Fibroblast of gingiva (primary cell): ENCODE measurements around the gene CMC2.

Experiments used
- DNase-seq: peaks from one replicate; pipeline ENCODE4 v3.0.0-alpha.2; 2011; ENCODE audit warnings: low read depth

Gene CMC2

DNA sequence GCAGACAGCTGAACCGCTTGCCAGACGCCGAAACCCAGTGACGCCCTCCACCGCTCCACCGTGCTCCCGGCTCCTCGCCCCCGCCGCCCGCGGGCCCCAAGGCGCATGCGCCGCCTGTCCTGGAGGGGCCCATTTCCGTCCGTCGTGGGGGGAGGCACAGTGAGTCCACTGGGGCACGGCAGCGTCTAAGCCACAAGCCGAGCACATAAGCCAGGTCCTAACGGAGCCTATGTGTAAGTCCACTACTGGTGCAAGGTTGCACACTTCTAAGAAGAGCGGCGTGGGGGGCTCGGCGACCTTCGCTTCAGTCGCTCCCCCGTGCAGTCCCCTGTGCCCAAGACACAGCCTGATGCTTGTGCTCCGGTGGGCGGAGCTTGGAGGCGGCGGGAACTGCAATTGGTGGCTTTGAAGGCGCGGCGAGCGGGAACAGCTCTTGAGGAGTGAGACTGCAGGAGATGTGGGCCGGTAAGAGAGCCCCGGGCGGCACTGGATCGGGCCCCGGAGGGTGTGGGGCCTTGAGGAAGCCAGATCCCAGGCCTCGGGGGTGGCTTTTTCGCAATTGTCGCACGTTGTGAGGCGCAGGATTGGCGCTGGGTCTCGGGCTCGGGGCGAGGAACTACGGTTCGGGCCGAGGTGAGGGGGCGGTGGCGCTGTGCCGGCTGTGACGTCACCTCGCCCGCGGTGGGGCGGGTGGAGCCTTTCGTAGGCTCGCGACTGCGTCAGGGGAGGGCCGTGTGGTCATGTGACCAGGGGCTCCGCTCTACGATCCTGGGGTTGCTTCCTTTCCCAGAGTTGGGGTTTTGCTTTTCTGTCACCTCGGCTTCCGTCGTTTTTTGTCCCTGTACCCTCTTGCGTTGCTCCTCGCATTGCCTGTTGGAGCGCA is at the start of gene CMC2, which contains the start of gene CENPN:
Gene CMC2 (minus strand): TSS at position 73 of the 883 bp plus-strand sequence. CDS start 9,491 bp downstream, outside the sequence.
Gene CENPN (plus strand): TSS at position 402 of the 883 bp plus-strand sequence. CDS start 4,726 bp downstream, outside the sequence.
- DNase-seq, result peak; percentile 100

DNA sequence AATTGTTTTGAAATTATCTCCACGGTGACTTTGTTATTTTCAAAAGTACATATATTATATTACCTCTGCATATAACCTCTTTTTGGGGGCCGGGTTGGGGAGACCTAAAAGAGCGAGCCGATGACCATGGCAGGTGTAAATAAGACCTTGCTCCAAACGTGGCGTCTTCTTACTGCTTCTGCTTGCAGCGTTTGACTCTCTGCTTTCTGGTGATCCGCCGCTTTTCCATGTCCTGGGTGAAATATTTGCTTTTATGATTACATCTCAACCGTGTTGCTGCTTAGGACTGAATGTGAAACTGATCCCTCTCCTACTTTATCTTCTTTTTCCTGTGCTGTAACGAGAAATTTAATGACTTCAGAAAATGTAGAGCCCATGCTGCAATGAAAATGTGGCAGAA is 47.1 kb upstream of the CMC2 start:
- DNase-seq, result no peak

- no peak for DNase-seq
Measured at GRCh38 chr16:81042821-81043220, 36.1 kb upstream of the CMC2 start.

DNA sequence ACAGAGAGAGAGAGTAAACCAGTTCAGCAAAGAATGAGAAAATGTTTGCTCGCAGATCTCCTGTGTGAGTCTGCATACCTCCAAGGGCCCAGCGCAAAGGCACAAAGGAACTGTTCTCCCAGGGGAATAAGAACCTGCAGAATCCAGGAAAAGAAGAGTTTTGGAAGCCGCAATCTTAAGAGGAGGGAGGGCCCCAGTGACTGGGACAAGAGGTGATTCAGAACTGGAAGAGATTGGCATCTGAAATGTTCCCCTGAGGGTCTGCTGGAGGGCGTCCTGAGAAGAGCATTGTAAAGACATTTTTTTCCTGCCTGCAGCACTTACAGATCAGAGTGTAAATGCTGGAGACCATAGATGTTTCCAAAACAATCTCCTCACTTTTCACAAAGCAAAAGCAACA is 35.0 kb upstream of the CMC2 start:
- DNase-seq, result no peak

- no peak for DNase-seq
Measured at GRCh38 chr16:81040842-81041241, 34.2 kb upstream of the CMC2 start.

GRCh38 chr16:81040131-81040530 is 33.4 kb upstream of the CMC2 start:
- DNase-seq, result no peak

- no peak for DNase-seq
Measured at GRCh38 chr16:81036751-81037350, 30.2 kb upstream of the CMC2 start.

- peak; percentile 12 for DNase-seq
Measured at GRCh38 chr16:81035975-81036750, 29.5 kb upstream of the CMC2 start.

DNA sequence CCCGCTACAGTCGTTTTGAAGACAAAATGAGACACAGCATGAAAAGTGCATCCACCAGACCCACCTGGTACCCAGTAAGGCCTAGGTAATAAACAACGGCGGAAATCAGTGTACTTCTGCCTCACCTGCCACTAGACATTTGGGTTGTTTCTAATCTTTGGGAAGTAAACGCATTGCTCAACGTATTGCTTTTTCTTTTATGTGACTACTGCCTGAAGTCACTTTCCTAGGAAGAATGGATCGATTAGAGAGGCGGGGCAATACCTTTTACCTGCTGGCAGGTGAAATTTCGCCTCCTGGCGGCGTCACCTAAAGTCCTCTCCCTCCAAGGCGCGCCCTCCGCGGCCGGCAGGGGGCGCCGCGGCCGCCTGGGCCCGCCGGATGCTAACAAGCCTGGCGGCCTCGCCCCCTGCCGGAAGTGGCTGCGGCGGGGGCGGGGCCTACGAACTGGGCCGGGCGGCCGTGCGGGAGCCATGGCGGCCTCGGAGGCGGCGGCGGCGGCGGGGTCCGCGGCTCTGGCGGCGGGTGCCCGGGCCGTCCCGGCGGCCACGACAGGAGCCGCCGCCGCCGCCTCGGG is 28.8 kb upstream of the CMC2 start, which contains the start of gene ATMIN:
Gene ATMIN (plus strand): TSS at position 445 of the 577 bp plus-strand sequence. CDS start 29 bp downstream, at position 474.
- DNase-seq, result peak; percentile 75

GRCh38 chr16:81029930-81030604 is 23.4 kb upstream of the CMC2 start:
- DNase-seq, result no peak

GRCh38 chr16:81026429-81026828 is 19.7 kb upstream of the CMC2 start:
- no peak for DNase-seq

DNA sequence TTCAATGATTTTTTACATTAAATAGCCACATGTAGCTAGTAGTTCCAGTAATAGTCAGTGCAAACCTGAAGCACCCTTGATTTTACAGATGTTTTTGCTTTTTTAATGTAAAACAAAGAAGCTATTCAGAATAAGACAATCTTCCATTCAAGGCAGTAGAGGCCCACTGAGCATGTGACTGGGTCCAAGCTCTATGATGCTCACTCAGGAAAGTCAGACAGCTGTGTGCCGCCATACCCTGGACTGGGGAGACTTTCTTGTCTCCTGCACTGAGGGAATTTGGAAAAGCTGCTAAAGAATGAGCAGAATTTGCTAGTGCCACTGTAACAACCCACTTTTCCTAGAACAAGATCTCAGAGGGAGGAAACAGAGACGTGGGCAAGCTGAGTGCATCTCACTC is 11.8 kb upstream of the CMC2 start:
- DNase-seq, result no peak

DNA sequence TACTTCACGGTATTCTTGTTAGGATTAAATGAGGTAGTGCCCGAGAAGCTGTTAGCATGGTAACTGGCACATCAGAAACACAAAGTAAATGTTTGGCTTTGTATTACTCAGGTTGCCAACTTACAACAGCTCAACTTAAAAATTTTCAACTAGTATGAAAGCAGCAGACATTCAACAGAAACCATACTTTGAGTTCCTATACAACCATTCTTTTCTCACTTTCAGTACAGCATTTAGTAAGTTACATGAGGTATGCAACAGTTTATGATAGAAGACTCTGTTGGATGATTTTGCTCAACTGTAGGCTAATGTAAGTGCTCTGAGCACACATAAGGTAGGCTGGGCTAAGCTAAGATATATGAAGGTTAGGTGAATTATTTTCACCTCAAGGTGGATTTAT is 8.0 kb upstream of the CMC2 start:
- no peak for DNase-seq

DNA sequence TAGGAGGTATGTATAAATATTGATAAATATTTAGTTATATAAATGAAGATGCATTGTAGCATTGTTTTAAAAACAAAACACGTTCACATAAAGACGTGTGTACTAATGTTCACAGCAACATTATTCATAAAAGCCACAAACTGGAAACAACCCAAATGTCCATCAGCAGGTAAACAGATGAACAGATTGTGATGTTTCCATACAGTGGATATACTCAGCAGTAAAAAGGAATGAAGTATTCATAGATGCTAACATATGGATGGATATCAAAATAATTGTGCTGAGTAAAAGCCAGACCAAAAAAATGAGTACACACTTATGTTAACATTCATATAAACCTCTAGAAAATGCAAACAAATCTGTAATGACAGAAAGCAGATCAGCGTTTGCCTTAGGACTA is 6.3 kb upstream of the CMC2 start:
- no peak for DNase-seq

DNA sequence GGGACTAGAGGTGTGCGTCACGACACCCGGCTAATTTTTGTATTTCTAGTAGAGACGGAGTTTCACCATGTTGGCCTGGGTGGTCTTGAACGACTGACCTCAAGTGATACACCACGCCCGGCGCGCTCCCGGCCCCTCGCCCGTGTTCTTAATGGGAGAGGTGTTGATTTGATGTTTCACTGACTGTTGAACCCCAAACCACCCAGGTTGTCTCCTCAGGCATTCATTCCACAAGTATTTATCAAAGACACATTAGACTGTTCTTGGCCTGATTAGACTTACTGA is 1.8 kb upstream of the CMC2 start:
- DNase-seq, result no peak

- DNase-seq, result peak; percentile 47
Measured at GRCh38 chr16:81006211-81006812, 373 bp downstream of the CMC2 start.

GRCh38 chr16:81005610-81006161 is 999 bp downstream of the CMC2 start:
- DNase-seq, result no peak

DNA sequence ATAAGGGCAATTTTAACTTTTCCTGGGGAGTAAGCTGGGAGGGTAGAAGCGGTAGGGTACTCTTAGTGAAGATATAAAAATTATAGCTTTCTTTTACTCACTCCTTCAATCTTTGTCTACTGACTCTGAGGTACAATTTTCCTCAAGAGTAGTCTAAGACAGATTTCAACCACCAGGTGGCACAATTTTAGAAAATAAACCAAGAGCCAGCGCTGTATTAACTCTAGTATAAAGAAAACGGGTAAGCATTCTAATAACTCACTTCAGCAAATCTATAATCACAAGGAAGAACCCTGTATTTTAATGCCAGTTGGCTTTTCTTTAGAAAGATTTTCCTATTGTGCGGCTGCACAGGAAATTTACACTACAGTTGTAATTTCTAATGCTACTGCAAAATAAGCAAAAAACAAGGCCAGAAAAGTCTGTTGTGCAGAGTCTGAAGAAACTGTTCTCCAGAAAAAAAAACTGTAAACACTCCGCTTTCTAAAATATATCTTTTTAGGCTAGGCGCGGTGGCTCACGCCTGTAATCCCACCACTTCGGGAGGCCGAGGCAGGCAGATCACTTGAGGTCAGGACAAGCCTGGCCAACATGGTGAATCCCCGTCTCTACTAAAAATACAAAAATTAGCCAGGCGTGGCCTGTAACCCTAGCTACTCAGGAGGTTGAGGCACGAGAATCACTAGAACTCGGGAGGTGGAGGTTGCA is 1.9 kb downstream of the CMC2 start:
- peak; percentile 45 for DNase-seq

GRCh38 chr16:81003610-81004460 is 2.9 kb downstream of the CMC2 start:
- peak; percentile 48 for DNase-seq
